SK-N-SH (cell line): ENCODE results near the gene BNIP5.

Source experiments
- CTCF ChIP-seq: fragments of 200-600 bp; sonication (generic); IDR thresholded peaks from 2 replicates; pipeline ENCODE4 v1.6.1; 2017; ENCODE audit warnings: antibody characterized with exemption, mild to moderate bottlenecking, moderate library complexity
- POLR2AphosphoS5 ChIP-seq: IDR thresholded peaks from 2 replicates; pipeline ENCODE4 v1.6.1; 2012; ENCODE audit warnings: low read depth, low read length
- RFX5 ChIP-seq: IDR thresholded peaks from 2 replicates; pipeline ENCODE4 v1.6.1; 2012; ENCODE audit warnings: mild to moderate bottlenecking, improper control_type of control experiment, low read length

- TF ChIP-seq POLR2AphosphoS5 (no peak), CTCF (no peak), RFX5 (no peak)
These were observed 1.1 kb upstream of the BNIP5 start for GRCh38 chr6:36337814-36338213.
